MCF 10A (cell line): ENCODE measurements around the gene GCGR. TPM values are rescaled to one million over a fixed set of nuclear protein-coding genes. Genes with fewer than 3 reads are reported as not detected.

Experiments used
- BruUV-seq: library from RNA; stranded (reverse); fragments of 400-500 nt; replicated peaks from 2 replicates; lab custom pipeline; 2021; lab: Mats Ljungman, UMichigan
- CTCF ChIA-PET: fragments of 300-600 bp; sonication (Branson Sonifier 250); formaldehyde crosslinking; extraction: SDS; loops from one replicate; lab custom pipeline; 2021; ENCODE audit warnings: antibody characterized with exemption, inconsistent platforms; lab: Yijun Ruan, JAX
- POLR2A ChIA-PET: fragments of 300-600, 350-650 bp; sonication (Branson Sonifier 250); formaldehyde crosslinking; extraction: SDS; loops from one replicate; lab custom pipeline; 2020; ENCODE audit warnings: antibody characterized with exemption, inconsistent platforms; lab: Yijun Ruan, JAX
- DNase-seq: peaks from one replicate; pipeline ENCODE4 v3.0.0-alpha.2; 2018; ENCODE audit not compliant: unreplicated experiment
- H3K27ac Mint-ChIP-seq: one replicate; pipeline ENCODE4 v1.8.0; 2022; ENCODE audit warnings: mild to moderate bottlenecking, low read depth, mixed read lengths; ENCODE audit not compliant: unreplicated experiment
- H3K27me3 Mint-ChIP-seq: one replicate; pipeline ENCODE4 v1.8.0; 2022; ENCODE audit warnings: mixed read lengths; ENCODE audit not compliant: insufficient read depth, unreplicated experiment
- H3K36me3 Mint-ChIP-seq: one replicate; pipeline ENCODE4 v1.8.0; 2022; ENCODE audit warnings: mild to moderate bottlenecking, moderate library complexity, mixed read lengths; ENCODE audit not compliant: insufficient read depth, unreplicated experiment
- H3K4me1 Mint-ChIP-seq: one replicate; pipeline ENCODE4 v1.8.0; 2022; ENCODE audit warnings: mixed read lengths; ENCODE audit not compliant: insufficient read depth, unreplicated experiment
- H3K4me3 Mint-ChIP-seq: one replicate; pipeline ENCODE4 v1.8.0; 2022; ENCODE audit warnings: mild to moderate bottlenecking, moderate library complexity, mixed read lengths; ENCODE audit not compliant: unreplicated experiment
- H3K9me3 Mint-ChIP-seq: one replicate; pipeline ENCODE4 v1.8.0; 2022; ENCODE audit warnings: mixed read lengths; ENCODE audit not compliant: unreplicated experiment
- CTCF ChIP-seq: fragments of 200-600 bp; IDR thresholded peaks from one replicate; pipeline ENCODE4 v1.8.0; 2022; ENCODE audit warnings: antibody characterized with exemption, mild to moderate bottlenecking; ENCODE audit not compliant: unreplicated experiment
- intact Hi-C: fragments of 100-400 bp; cut with micrococcal nuclease; formaldehyde crosslinking; loops from 2 replicates; pipeline ENCODE4 v1.14.1; 2022
- total RNA-seq: library from RNA; stranded (reverse); gene quantifications from 2 replicates; pipeline ENCODE4 v1.2.3, GENCODE V29; 2022

GCGR gene
- total RNA-seq, 1 experiment from 2014 or later = not detected

- CTCF ChIA-PET = interaction anchor here (0.6 kb wide), 2 partner anchors 25 to 120 kb away, joined by 3 read pairs; no protein-coding TSS in a partner anchor
- DNase-seq = no peak
- POLR2A ChIA-PET = interaction anchor here (0.6 to 2.2 kb wide), 4 partner anchors 9 to 25 kb away, joined by 3 to 8 read pairs (median 4); partner anchors contain the start of gene MCRIP1
These were observed 37.2 kb downstream of the GCGR start for GRCh38 chr17:81840826-81841778.

GRCh38 chr17:81841866-81842265 is 37.9 kb downstream of the GCGR start:
- H3K27ac Mint-ChIP-seq = no peak overlapping the region
- BruUV-seq = no TSS peak
- H3K36me3 Mint-ChIP-seq = peaks cover 49% of the 10 kb centered on the region
- ChIA-PET CTCF (interaction anchor here (0.6 kb wide), 2 partner anchors 26 to 121 kb away, joined by 3 read pairs; no protein-coding TSS in a partner anchor), POLR2A (interaction anchor here (0.6 to 2.2 kb wide), 5 partner anchors 9 to 21 kb away, joined by 3 to 8 read pairs (median 3); partner anchors contain the start of gene MCRIP1)
- no peaks in the 10 kb centered on the region for H3K4me1 Mint-ChIP-seq
- no peak for DNase-seq
- TF ChIP-seq CTCF = no peak
- intact Hi-C loops = no loop called here
- no peak overlapping the region for H3K4me3 Mint-ChIP-seq
- H3K27me3 Mint-ChIP-seq = no peaks in the 10 kb centered on the region
- no peaks in the 10 kb centered on the region for H3K9me3 Mint-ChIP-seq

More at GRCh38 chr17:81840826-81841778, 37.2 kb downstream of the GCGR start:
- no peak for TF ChIP-seq CTCF
- peaks cover 41% of the 10 kb centered on the region for H3K36me3 Mint-ChIP-seq
- H3K4me1 Mint-ChIP-seq = no peaks in the 10 kb centered on the region
- intact Hi-C loops = no loop called here
- H3K27ac Mint-ChIP-seq = no peak overlapping the region
- H3K4me3 Mint-ChIP-seq = no peak overlapping the region
- no peaks in the 10 kb centered on the region for H3K27me3 Mint-ChIP-seq
- no TSS peak for BruUV-seq
- no peaks in the 10 kb centered on the region for H3K9me3 Mint-ChIP-seq

GRCh38 chr17:81842378-81842724 is 38.4 kb downstream of the GCGR start:
- no TSS peak for BruUV-seq
- ChIA-PET POLR2A (interaction anchor here (0.7 to 2.2 kb wide), 5 partner anchors 9 to 120 kb away, joined by 3 to 8 read pairs (median 3); partner anchors contain the start of gene MCRIP1), CTCF (no interaction called here)
- TF ChIP-seq CTCF = no peak
- peaks cover 53% of the 10 kb centered on the region for H3K36me3 Mint-ChIP-seq
- H3K4me3 Mint-ChIP-seq = no peak overlapping the region
- no peaks in the 10 kb centered on the region for H3K4me1 Mint-ChIP-seq
- no peak for DNase-seq
- intact Hi-C loops = no loop called here
- H3K27ac Mint-ChIP-seq = no peak overlapping the region
- no peaks in the 10 kb centered on the region for H3K9me3 Mint-ChIP-seq
- no peaks in the 10 kb centered on the region for H3K27me3 Mint-ChIP-seq
